Peyer's patch (tissue), 4 donors: ENCODE results near the gene ARHGAP28.

Experiments
- POLR2A ChIP-seq, 2 donors: fragments of 450-650 bp; IDR thresholded peaks; one replicate each; pipeline ENCODE4 v1.5.1; 2017; ENCODE audit warnings: antibody characterized with exemption in 2 of 2, mild to moderate bottlenecking in 2 of 2, moderate library complexity in 2 of 2
- TF ChIP-seq, protein P1 (sequence below), 6 experiments: fragments of 450-650 bp in 4 of 6; fragments of 200-600 bp in 2 of 6; sonication (generic) in 1 of 6; IDR thresholded peaks; one replicate each; pipeline ENCODE4 v1.5.1; 2017 to 2019; ENCODE audit warnings: antibody characterized with exemption in 6 of 6, mild to moderate bottlenecking in 3 of 6, moderate library complexity in 1 of 6

- TF ChIP-seq, protein P1, sequence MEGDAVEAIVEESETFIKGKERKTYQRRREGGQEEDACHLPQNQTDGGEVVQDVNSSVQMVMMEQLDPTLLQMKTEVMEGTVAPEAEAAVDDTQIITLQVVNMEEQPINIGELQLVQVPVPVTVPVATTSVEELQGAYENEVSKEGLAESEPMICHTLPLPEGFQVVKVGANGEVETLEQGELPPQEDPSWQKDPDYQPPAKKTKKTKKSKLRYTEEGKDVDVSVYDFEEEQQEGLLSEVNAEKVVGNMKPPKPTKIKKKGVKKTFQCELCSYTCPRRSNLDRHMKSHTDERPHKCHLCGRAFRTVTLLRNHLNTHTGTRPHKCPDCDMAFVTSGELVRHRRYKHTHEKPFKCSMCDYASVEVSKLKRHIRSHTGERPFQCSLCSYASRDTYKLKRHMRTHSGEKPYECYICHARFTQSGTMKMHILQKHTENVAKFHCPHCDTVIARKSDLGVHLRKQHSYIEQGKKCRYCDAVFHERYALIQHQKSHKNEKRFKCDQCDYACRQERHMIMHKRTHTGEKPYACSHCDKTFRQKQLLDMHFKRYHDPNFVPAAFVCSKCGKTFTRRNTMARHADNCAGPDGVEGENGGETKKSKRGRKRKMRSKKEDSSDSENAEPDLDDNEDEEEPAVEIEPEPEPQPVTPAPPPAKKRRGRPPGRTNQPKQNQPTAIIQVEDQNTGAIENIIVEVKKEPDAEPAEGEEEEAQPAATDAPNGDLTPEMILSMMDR (IDR thresholded peaks at IDR 0.05): no peak
- TF ChIP-seq POLR2A (IDR thresholded peaks at IDR 0.05): no peak
Observed at GRCh38 chr18:6776188-6776587, 46.7 kb downstream of the ARHGAP28 start.
